Stimulated activated effector memory CD8-positive, alpha-beta T cell treated with anti-CD3 and anti-CD28 coated beads, Interleukin-12 subunit alpha, Interleukin-12 subunit beta, amount 100 ng/mL, for 72 hours (primary cell): ENCODE results near the gene GALNTL6.

Experiments
- ATAC-seq: fragments of 150-1000 bp; cut with Tn5 transposase; 2 replicates; pipeline ENCODE4 v1.10.0; 2021
- DNase-seq, 2 donors: peaks; one replicate each; pipeline ENCODE4 v3.0.0; 2021 to 2022; ENCODE audit warnings: low spot score in 2 of 2
- H3K27ac Mint-ChIP-seq: one replicate; pipeline ENCODE4 v1.8.0; 2022; ENCODE audit warnings: mild to moderate bottlenecking, mixed read lengths
- H3K36me3 Mint-ChIP-seq: one replicate; pipeline ENCODE4 v1.8.0; 2022; ENCODE audit warnings: mild to moderate bottlenecking, mixed read lengths
- H3K4me1 Mint-ChIP-seq: one replicate; pipeline ENCODE4 v1.8.0; 2022; ENCODE audit warnings: mixed read lengths
- H3K4me3 Mint-ChIP-seq: one replicate; pipeline ENCODE4 v1.8.0; 2022; ENCODE audit warnings: mild to moderate bottlenecking, mixed read lengths
- H3K9me3 Mint-ChIP-seq: one replicate; pipeline ENCODE4 v1.8.0; 2022; ENCODE audit warnings: mixed read lengths

GALNTL6 gene

GRCh38 chr4:172599554-172599953, 786.4 kb downstream of the GALNTL6 start:
- Mint-ChIP-seq H3K4me3 (no peak overlapping the region), H3K9me3 (peaks cover 3% of the 10 kb centered on the region), H3K27ac (no peak overlapping the region), H3K4me1 (no peaks in the 10 kb centered on the region), H3K36me3 (no peaks in the 10 kb centered on the region)
- DNase-seq (no peak), ATAC-seq (no peak)

- no peak for ATAC-seq
- Mint-ChIP-seq H3K4me1 (no peaks in the 10 kb centered on the region), H3K36me3 (no peaks in the 10 kb centered on the region), H3K9me3 (peaks cover 7% of the 10 kb centered on the region), H3K4me3 (no peak overlapping the region), H3K27ac (no peak overlapping the region)
- no peak for DNase-seq
Observed at GRCh38 chr4:172601195-172601594, 788.0 kb downstream of the GALNTL6 start.

GRCh38 chr4:172619218-172619617, 806.0 kb downstream of the GALNTL6 start:
- ATAC-seq (no peak), DNase-seq (no peak)
- Mint-ChIP-seq H3K9me3 (peaks cover 14% of the 10 kb centered on the region), H3K36me3 (no peaks in the 10 kb centered on the region), H3K4me3 (no peak overlapping the region), H3K27ac (no peak overlapping the region), H3K4me1 (no peaks in the 10 kb centered on the region)

- Mint-ChIP-seq H3K36me3 (no peaks in the 10 kb centered on the region), H3K27ac (no peak overlapping the region), H3K9me3 (peaks cover 14% of the 10 kb centered on the region), H3K4me3 (no peak overlapping the region), H3K4me1 (no peaks in the 10 kb centered on the region)
- DNase-seq (no peak), ATAC-seq (no peak)
Observed at GRCh38 chr4:172619798-172620197, 806.6 kb downstream of the GALNTL6 start.

- H3K36me3 Mint-ChIP-seq, result no peaks in the 10 kb centered on the region
- H3K4me1 Mint-ChIP-seq, result no peaks in the 10 kb centered on the region
- ATAC-seq (no peak), DNase-seq (no peak)
- H3K9me3 Mint-ChIP-seq, result peaks cover 13% of the 10 kb centered on the region
- H3K27ac Mint-ChIP-seq, result no peak overlapping the region
- no peak overlapping the region for H3K4me3 Mint-ChIP-seq
Observed at GRCh38 chr4:172628263-172628662, 815.1 kb downstream of the GALNTL6 start.

- no peak overlapping the region for H3K27ac Mint-ChIP-seq
- no peak overlapping the region for H3K4me3 Mint-ChIP-seq
- no peak for ATAC-seq
- H3K4me1 Mint-ChIP-seq, result no peaks in the 10 kb centered on the region
- H3K36me3 Mint-ChIP-seq, result no peaks in the 10 kb centered on the region
- DNase-seq, result no peak
- H3K9me3 Mint-ChIP-seq, result peaks cover 16% of the 10 kb centered on the region
Observed at GRCh38 chr4:172630280-172630679, 817.1 kb downstream of the GALNTL6 start.

- no peak overlapping the region for H3K4me3 Mint-ChIP-seq
- H3K36me3 Mint-ChIP-seq, result no peaks in the 10 kb centered on the region
- DNase-seq (no peak), ATAC-seq (no peak)
- no peak overlapping the region for H3K27ac Mint-ChIP-seq
- no peaks in the 10 kb centered on the region for H3K4me1 Mint-ChIP-seq
- peaks cover 13% of the 10 kb centered on the region for H3K9me3 Mint-ChIP-seq
Observed at GRCh38 chr4:172631832-172632231, 818.6 kb downstream of the GALNTL6 start.

- DNase-seq (no peak), ATAC-seq (no peak)
- H3K4me3 Mint-ChIP-seq, result no peak overlapping the region
- no peak overlapping the region for H3K27ac Mint-ChIP-seq
- no peaks in the 10 kb centered on the region for H3K36me3 Mint-ChIP-seq
- no peaks in the 10 kb centered on the region for H3K4me1 Mint-ChIP-seq
- peaks cover 1% of the 10 kb centered on the region for H3K9me3 Mint-ChIP-seq
Observed at GRCh38 chr4:172648471-172648870, 835.3 kb downstream of the GALNTL6 start.

- H3K27ac Mint-ChIP-seq, result no peak overlapping the region
- peaks cover 4% of the 10 kb centered on the region for H3K9me3 Mint-ChIP-seq
- no peak for DNase-seq
- no peak for ATAC-seq
- H3K4me1 Mint-ChIP-seq, result no peaks in the 10 kb centered on the region
- no peak overlapping the region for H3K4me3 Mint-ChIP-seq
- no peaks in the 10 kb centered on the region for H3K36me3 Mint-ChIP-seq
Observed at GRCh38 chr4:172649143-172649542, 835.9 kb downstream of the GALNTL6 start.

GRCh38 chr4:172650758-172651530, 837.7 kb downstream of the GALNTL6 start:
- Mint-ChIP-seq H3K9me3 (peaks cover 4% of the 10 kb centered on the region), H3K36me3 (no peaks in the 10 kb centered on the region), H3K4me3 (no peak overlapping the region), H3K27ac (no peak overlapping the region), H3K4me1 (no peaks in the 10 kb centered on the region)
- ATAC-seq (no peak), DNase-seq (no peak)

- Mint-ChIP-seq H3K9me3 (peaks cover 4% of the 10 kb centered on the region), H3K36me3 (no peaks in the 10 kb centered on the region), H3K4me3 (no peak overlapping the region), H3K4me1 (no peaks in the 10 kb centered on the region), H3K27ac (no peak overlapping the region)
- no peak for ATAC-seq
- DNase-seq, result no peak
Observed at GRCh38 chr4:172651961-172652360, 838.8 kb downstream of the GALNTL6 start.

- no peak for DNase-seq
- Mint-ChIP-seq H3K4me1 (no peaks in the 10 kb centered on the region), H3K4me3 (no peak overlapping the region), H3K36me3 (no peaks in the 10 kb centered on the region), H3K27ac (no peak overlapping the region), H3K9me3 (peaks cover 4% of the 10 kb centered on the region)
- no peak for ATAC-seq
Observed at GRCh38 chr4:172652369-172652768, 839.2 kb downstream of the GALNTL6 start.

- no peaks in the 10 kb centered on the region for H3K4me1 Mint-ChIP-seq
- no peak overlapping the region for H3K4me3 Mint-ChIP-seq
- DNase-seq (no peak), ATAC-seq (no peak)
- H3K36me3 Mint-ChIP-seq, result no peaks in the 10 kb centered on the region
- peaks cover 4% of the 10 kb centered on the region for H3K9me3 Mint-ChIP-seq
- no peak overlapping the region for H3K27ac Mint-ChIP-seq
Observed at GRCh38 chr4:172653676-172654075, 840.5 kb downstream of the GALNTL6 start.

GRCh38 chr4:172654457-172654856, 841.3 kb downstream of the GALNTL6 start:
- Mint-ChIP-seq H3K27ac (no peak overlapping the region), H3K4me1 (no peaks in the 10 kb centered on the region), H3K9me3 (peaks cover 4% of the 10 kb centered on the region), H3K36me3 (no peaks in the 10 kb centered on the region), H3K4me3 (no peak overlapping the region)
- DNase-seq (no peak), ATAC-seq (no peak)

- Mint-ChIP-seq H3K9me3 (peaks cover 8% of the 10 kb centered on the region), H3K36me3 (no peaks in the 10 kb centered on the region), H3K4me3 (no peak overlapping the region), H3K27ac (no peak overlapping the region), H3K4me1 (no peaks in the 10 kb centered on the region)
- DNase-seq (no peak), ATAC-seq (no peak)
Observed at GRCh38 chr4:172656055-172656454, 842.9 kb downstream of the GALNTL6 start.

GRCh38 chr4:172657081-172657480, 843.9 kb downstream of the GALNTL6 start:
- H3K4me1 Mint-ChIP-seq, result no peaks in the 10 kb centered on the region

More at GRCh38 chr4:172657081-172657480, 843.9 kb downstream of the GALNTL6 start:
- DNase-seq, result no peak
- H3K4me3 Mint-ChIP-seq, result no peak overlapping the region
- H3K36me3 Mint-ChIP-seq, result no peaks in the 10 kb centered on the region
- H3K9me3 Mint-ChIP-seq, result peaks cover 8% of the 10 kb centered on the region
- H3K27ac Mint-ChIP-seq, result no peak overlapping the region
- ATAC-seq, result no peak
